Measurements from ENCODE around the gene SLC35A1.
"Not testable (repeated sequence)": the region's sequence is repeated elsewhere in the genome, so short reads cannot be mapped to it uniquely, and the experiment has no call there.

- TF ChIP-seq CTCF, MYC (IDR thresholded peaks at IDR 0.05; ENCODE audit: low read depth, low read length): not testable (repeated sequence)
These were observed 16.6 kb downstream of the SLC35A1 start for GRCh38 chr6:87489326-87489725.

All from NB4 (cell line).